NK-92 (cell line): ENCODE measurements around the gene GFPT2.

ENCODE experiments used
- DNase-seq: peaks from one replicate; lab custom pipeline; 2025; ENCODE audit not compliant: unreplicated experiment; lab: John Stamatoyannopoulos, UW

GFPT2 gene

DNA sequence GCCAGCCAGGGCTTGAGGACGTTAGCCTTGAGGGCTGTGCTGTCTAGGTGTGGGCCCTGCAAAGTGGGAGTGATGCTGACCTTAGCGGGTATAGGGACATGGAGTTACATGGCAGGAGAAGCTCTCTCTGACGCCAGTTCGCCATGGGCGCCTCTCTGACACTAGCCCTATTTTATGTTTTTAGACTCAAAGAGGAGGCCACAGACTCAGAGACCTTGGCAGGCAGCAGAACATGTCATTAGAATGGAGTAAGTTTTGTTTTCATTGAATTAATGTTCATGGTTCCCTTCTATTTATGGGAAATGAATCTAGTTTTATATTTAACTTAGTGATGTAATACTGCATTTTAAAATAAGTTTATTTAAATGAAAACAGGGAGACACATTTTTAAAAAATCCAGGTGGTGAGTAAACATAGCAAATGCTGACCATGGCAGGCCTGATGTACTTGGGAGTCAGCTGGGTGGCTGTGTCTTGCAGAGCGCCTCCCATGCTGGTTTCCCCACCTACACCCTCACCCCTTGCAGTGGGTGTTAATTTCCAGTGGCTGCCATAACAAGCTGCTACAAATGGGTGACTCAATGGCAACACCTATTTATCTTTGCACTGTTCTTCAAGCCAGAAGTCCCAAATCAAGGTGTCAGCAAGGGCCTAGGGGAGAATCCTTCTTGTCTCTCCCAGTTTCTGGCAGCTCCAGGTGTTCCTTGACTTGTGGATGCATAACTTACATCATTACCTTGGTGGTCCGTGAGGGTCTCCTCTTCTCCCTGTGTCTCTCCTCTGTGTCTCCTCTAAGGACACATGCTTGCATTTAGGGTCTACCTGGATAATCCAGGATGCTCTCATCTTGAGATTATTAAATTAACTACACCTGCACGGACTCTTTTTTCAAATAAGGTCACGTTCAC lies 25.6 kb upstream of the GFPT2 start:
- no peak for DNase-seq

GRCh38 chr5:180377556-180378197 lies 24.5 kb upstream of the GFPT2 start:
- no peak for DNase-seq

- DNase-seq: no peak
These were observed 23.4 kb upstream of the GFPT2 start for GRCh38 chr5:180376511-180376910.

DNA sequence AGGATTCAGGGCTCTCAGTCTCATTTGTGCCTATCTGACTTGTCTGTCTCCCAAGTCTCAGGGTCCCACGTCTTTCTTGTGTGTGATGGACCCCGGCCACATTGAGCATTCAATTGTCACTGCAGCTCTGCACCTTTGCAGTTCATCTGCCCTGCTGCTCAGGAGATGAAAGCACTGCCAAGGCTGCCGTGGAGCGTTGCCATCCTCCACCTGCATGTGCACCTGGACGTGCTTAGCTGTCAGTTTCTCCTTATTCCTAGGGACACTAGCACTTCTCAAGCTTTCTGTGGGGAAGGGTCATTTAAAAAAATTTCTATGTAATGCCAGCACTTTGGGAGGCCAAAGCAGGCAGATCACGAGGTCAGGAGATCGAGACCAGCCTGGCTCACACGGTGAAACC lies 22.8 kb upstream of the GFPT2 start:
- DNase-seq: no peak

- DNase-seq: no peak
These were observed 22.2 kb upstream of the GFPT2 start for GRCh38 chr5:180375291-180375690.

DNA sequence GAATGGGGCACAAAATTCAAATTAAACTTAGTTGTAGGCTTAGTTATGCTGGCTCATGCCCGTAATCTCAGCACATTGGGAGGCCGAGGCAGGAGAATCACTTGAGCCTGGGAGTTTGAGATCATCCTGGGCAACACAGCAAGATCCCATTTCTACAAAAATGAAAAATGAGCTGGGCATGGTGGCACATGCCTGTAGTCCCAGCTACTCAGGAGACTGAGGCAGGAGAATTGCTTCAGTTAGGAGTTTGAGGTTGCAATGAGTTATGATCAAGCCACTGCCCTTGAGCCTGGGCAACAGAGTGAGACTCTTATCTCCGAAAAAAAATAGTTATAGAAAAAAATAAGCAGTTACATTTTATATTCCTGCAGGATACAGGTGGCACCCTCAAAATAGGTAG lies 20.7 kb upstream of the GFPT2 start:
- no peak for DNase-seq

DNA sequence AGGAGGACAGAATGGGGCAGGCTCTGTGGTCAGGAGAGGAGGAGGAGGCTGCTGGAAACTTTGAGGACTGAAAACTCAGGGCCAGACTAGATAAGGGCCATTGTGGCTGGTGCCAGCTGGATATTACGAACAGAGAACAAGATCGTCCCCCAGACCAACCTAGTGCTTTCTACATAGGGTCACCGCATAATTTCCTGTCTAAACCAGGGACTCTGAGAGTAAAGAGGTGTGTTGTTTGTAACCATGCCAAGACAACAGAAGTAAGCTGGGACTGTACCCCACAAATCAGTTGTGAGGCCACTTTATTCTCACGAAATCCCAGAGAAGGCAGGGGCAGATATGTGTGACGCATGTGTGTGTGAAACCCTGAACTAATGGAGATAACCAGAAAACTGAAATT lies 20.3 kb upstream of the GFPT2 start:
- DNase-seq: no peak

DNA sequence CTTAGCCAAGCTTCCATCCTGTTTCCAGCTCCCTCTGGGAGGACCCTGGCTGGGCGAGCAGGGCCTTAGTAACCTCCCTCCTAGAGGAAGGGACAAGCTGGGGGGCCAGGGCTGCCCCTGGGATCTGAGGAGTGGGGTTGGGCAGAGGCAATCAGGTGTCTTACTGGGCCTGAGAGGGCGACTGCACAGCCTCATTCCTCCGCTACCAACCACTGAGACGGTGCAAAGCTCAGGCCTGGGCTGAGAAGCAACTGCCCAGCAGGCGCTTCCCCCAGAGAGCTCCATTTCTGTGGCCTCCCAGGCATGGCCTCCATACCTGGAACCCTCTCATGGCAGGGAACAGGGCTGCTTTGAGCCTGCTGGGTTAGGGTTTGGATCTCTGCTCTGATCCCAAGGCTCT lies 18.8 kb upstream of the GFPT2 start:
- no peak for DNase-seq

- DNase-seq: no peak
These were observed 17.9 kb upstream of the GFPT2 start for GRCh38 chr5:180370861-180371641.

GRCh38 chr5:180367991-180368390 lies 14.9 kb upstream of the GFPT2 start:
- no peak for DNase-seq

GRCh38 chr5:180367300-180367699 lies 14.2 kb upstream of the GFPT2 start:
- DNase-seq: no peak

DNA sequence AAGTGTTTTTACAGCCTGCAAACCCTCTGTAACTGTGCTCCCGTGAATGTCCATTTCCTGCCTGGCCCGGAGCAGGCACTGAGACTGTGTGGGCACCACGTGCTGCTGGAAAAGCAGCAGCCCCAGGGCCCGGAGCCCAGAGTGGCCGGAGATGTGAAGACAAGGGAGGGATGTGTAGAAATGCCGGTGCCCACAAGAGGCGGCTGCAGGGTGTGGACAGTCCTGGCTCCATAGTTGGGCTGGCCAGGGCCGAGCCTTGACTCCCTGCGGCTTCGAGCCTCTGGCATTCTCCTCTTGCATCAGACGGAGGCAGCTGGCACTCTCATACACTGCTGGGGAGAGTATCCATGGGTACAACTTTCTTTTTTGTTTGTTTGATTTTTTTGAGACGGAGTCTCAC lies 13.2 kb upstream of the GFPT2 start:
- no peak for DNase-seq

GRCh38 chr5:180365829-180366228 lies 12.7 kb upstream of the GFPT2 start:
- DNase-seq: no peak

DNA sequence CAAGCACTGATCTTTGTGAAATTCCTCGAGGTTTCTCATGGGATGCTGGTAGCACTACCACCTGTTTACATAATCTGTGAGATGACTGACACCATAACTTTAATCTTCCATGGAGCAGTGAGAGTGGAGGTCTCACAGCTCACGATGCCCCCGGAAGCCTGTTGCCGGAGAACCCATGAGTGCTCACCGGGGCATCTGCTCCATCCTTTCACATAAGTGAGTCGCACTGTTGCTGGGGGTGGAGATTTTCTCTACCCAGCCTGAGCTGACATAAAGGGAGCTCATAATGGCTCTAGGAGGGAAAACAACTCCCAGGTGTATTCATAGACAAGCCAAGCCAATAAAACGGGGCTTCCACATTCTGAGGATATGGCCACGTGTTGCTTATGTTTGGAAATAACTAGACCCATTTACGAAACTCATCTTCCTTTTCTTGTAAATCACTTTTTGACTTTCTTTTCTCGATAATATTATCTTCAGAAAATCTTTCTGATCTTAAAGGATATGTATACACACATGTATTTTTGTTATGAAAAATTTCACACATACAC lies 11.2 kb upstream of the GFPT2 start:
- no peak for DNase-seq

GRCh38 chr5:180360078-180360957 lies 7.2 kb upstream of the GFPT2 start:
- no peak for DNase-seq

GRCh38 chr5:180358694-180359093 lies 5.6 kb upstream of the GFPT2 start:
- no peak for DNase-seq

DNA sequence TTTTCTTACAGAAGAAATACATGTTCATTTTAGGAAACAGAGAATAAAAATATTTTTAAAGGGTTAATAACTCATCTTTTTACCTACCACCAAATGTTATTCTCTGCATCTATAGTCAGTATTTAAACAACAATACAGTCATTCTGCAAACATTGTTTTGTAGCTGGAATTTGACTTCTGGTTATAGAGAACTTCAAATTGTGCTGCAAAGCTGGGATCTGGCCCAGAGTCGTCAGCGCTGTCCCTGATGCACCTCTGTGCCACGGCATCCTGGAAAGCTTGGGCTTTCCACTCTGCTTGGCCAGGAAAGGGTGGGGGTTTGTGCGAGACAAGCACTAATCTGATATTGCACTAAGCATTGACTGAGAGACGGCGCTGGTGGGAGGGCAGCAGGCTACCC lies 5.0 kb upstream of the GFPT2 start:
- DNase-seq: no peak

GRCh38 chr5:180354966-180355365 lies 1.8 kb upstream of the GFPT2 start:
- no peak for DNase-seq

DNA sequence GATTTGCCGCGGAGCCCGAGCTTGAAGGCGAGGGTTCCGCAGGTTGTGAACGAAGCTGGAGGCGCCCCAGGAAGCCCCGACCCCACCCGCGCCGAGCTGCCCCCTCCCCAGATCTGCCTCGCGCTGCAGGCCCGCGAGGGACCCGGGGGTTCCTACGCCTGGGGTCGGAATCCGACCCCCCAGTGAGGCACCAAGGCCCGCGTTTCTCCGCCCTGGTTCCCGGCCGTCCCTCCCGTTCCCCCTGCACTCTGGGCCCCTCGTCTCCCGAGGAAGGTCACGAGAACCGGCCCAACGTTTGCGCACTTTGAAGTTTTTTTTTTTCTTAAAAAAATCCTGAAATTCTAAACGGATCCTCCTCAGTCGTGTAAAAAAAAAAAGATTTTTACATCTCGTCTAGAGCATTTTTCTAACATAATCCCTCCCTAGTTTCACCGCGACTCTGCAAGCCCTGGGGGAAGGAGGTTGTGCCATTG lies 880 bp upstream of the GFPT2 start:
- DNase-seq: no peak
